HepG2 (cell line): ENCODE data around the gene SMG5. TPM values are rescaled to one million over a fixed set of nuclear protein-coding genes. Genes with fewer than 3 reads are reported as not detected.
A peak's percentile ranks its signal among the peaks of the same experiment; 100 is the strongest.

Experiments used
- ATAC-seq: fragments of 200-7000 bp; cut with Tn5 transposase; 3 replicates; pipeline ENCODE4 v1.9.1; 2020; ENCODE audit warnings: mild to moderate bottlenecking, moderate library complexity
- BruUV-seq: library from RNA; stranded (reverse); fragments of 400-500 nt; replicated peaks from 2 replicates; lab custom pipeline; 2021; lab: Mats Ljungman, UMichigan
- CTCF ChIA-PET: fragments of 300-600 bp; formaldehyde crosslinking; extraction: SDS; loops from one replicate; lab custom pipeline; 2021; ENCODE audit warnings: low total read pairs, inconsistent platforms, low intra/inter-chr PET ratio; lab: Yijun Ruan, JAX
- POLR2A ChIA-PET: fragments of 350-600 bp; sonication (Branson Sonifier 250); formaldehyde crosslinking; loops from one replicate; lab custom pipeline; 2020; ENCODE audit warnings: antibody characterized with exemption, inconsistent platforms; lab: Yijun Ruan, JAX
- DNase-seq: peaks from one replicate; pipeline ENCODE4 v3.0.0-alpha.2; 2015; ENCODE audit warnings: low spot score
- FAIRE-seq: peaks from 3 replicates; lab custom pipeline; 2011; peaks lifted over from hg19 to GRCh38; lab: Jason Lieb, UNC
- H2AFZ ChIP-seq: one replicate; pipeline ENCODE4 v1.6.1; 2011; ENCODE audit warnings: low read length, inconsistent platforms
- H3K27ac ChIP-seq: fragments of 300-600 bp; 3 replicates; pipeline ENCODE4 v1.8.0; 2011; ENCODE audit warnings: mixed run types, mild to moderate bottlenecking, mixed read lengths, low read length, inconsistent platforms; ENCODE audit not compliant: insufficient read depth; ENCODE audit errors: extremely low read length
- H3K27me3 ChIP-seq, 2 experiments: fragments of 200-600 bp in 1 of 2; 2 replicates in 1 of 2; 3 replicates in 1 of 2; pipeline versions ENCODE4 v1.6.0 to v1.8.0; 2011; ENCODE audit warnings: low read length in 2 of 2, mild to moderate bottlenecking in 2 of 2, moderate library complexity in 2 of 2, inconsistent platforms in 1 of 2; ENCODE audit not compliant: insufficient read depth in 2 of 2, control insufficient read depth in 1 of 2
- H3K36me3 ChIP-seq, 2 experiments: fragments of 200-600 bp in 1 of 2; replicated peaks in 1 of 2; 2 replicates in 1 of 2; 3 replicates in 1 of 2; pipeline versions ENCODE4 v1.5.1 to v1.8.0; 2011; ENCODE audit warnings: low read length in 2 of 2, inconsistent platforms in 1 of 2; ENCODE audit not compliant: insufficient read depth in 2 of 2, control insufficient read depth in 1 of 2
- H3K4me1 ChIP-seq: 2 replicates; pipeline ENCODE4 v1.5.1; 2012; ENCODE audit warnings: low read length, inconsistent platforms; ENCODE audit not compliant: insufficient read depth
- H3K4me2 ChIP-seq: 2 replicates; pipeline ENCODE4 v1.6.0; 2011; ENCODE audit warnings: low read depth, low read length, inconsistent platforms
- H3K4me3 ChIP-seq, 3 experiments: fragments of 200-600 bp in 1 of 3; sonication (generic), shearing (Covaris generic) in 1 of 3; replicated peaks in 1 of 3; 2 replicates each; pipeline ENCODE4 v1.5.1; 2011 to 2016; ENCODE audit warnings: low read length in 3 of 3, inconsistent platforms in 2 of 3, low read depth in 2 of 3, mild to moderate bottlenecking in 2 of 3, control low read depth in 1 of 3, mixed read lengths in 1 of 3; ENCODE audit not compliant: insufficient read depth in 1 of 3
- H3K79me2 ChIP-seq: one replicate; pipeline ENCODE4 v1.6.1; 2011; ENCODE audit warnings: low read length, inconsistent platforms; ENCODE audit not compliant: insufficient read depth
- H3K9ac ChIP-seq: 2 replicates; pipeline ENCODE4 v1.6.0; 2011; ENCODE audit warnings: mild to moderate bottlenecking, low read depth, low read length, inconsistent platforms; ENCODE audit not compliant: insufficient read depth
- H3K9me3 ChIP-seq: 2 replicates; pipeline ENCODE4 v1.5.1; 2012; ENCODE audit warnings: mild to moderate bottlenecking, low read length
- H4K20me1 ChIP-seq: 2 replicates; pipeline ENCODE4 v1.6.0; 2011; ENCODE audit warnings: inconsistent platforms, mild to moderate bottlenecking, low read length, moderate library complexity; ENCODE audit not compliant: insufficient read depth
- ATF7-NPFF ChIP-seq: sonication (generic); formaldehyde crosslinking; IDR thresholded peaks from 2 replicates; pipeline ENCODE4 v1.8.1; 2023; ENCODE audit warnings: mild to moderate bottlenecking, low read depth, missing genetic modification reagents, moderate library complexity
- FOXA1 ChIP-seq, 2 experiments: fragments of 450-650 bp in 1 of 2; sonication (generic) in 1 of 2; formaldehyde crosslinking in 1 of 2; IDR thresholded peaks; 2 replicates each; pipeline versions ENCODE4 v1.4.0 to v1.6.1; 2016 to 2020; ENCODE audit warnings: missing genetic modification reagents in 1 of 2
- IRF9 ChIP-seq: sonication (generic); formaldehyde crosslinking; IDR thresholded peaks from 2 replicates; pipeline ENCODE4 v1.8.0; 2022; ENCODE audit warnings: missing genetic modification reagents, mild to moderate bottlenecking, borderline replicate concordance
- KDM2A ChIP-seq: sonication (generic); formaldehyde crosslinking; IDR thresholded peaks from 2 replicates; pipeline ENCODE4 v1.4.0; 2020; ENCODE audit warnings: low read depth, missing genetic modification reagents, borderline replicate concordance
- MAF1 ChIP-seq: sonication (generic); formaldehyde crosslinking; IDR thresholded peaks from 2 replicates; pipeline ENCODE4 v1.5.0; 2020; ENCODE audit warnings: missing genetic modification reagents, borderline replicate concordance
- NFAT5 ChIP-seq: sonication (generic); formaldehyde crosslinking; IDR thresholded peaks from 2 replicates; pipeline ENCODE4 v1.4.0; 2020; ENCODE audit warnings: missing genetic modification reagents
- NFKBIZ ChIP-seq: IDR thresholded peaks from 2 replicates; pipeline ENCODE4 v1.6.1; 2018; ENCODE audit warnings: missing genetic modification reagents, missing compliant biosample characterization
- PHF20 ChIP-seq: sonication (generic); formaldehyde crosslinking; IDR thresholded peaks from 2 replicates; pipeline ENCODE4 v1.5.0; 2020; ENCODE audit warnings: mild to moderate bottlenecking, missing genetic modification reagents
- RCOR2 ChIP-seq: IDR thresholded peaks from 2 replicates; pipeline ENCODE4 v1.6.1; 2016; ENCODE audit warnings: missing biosample characterization, missing genetic modification reagents
- RNF219 ChIP-seq: sonication (generic); formaldehyde crosslinking; IDR thresholded peaks from 2 replicates; pipeline ENCODE4 v1.5.0; 2020; ENCODE audit warnings: mild to moderate bottlenecking, missing genetic modification reagents
- SSRP1 ChIP-seq: IDR thresholded peaks from 2 replicates; pipeline ENCODE4 v1.6.1; 2016; ENCODE audit warnings: control low read depth
- TEAD2 ChIP-seq: sonication (generic); formaldehyde crosslinking; IDR thresholded peaks from 2 replicates; pipeline ENCODE4 v1.9.0; 2021; ENCODE audit warnings: missing genetic modification reagents
- ZMYM3 ChIP-seq: sonication (generic); formaldehyde crosslinking; IDR thresholded peaks from 2 replicates; pipeline ENCODE4 v1.5.1; 2020; ENCODE audit warnings: mild to moderate bottlenecking, missing genetic modification reagents
- ZNF256 ChIP-seq: sonication (generic); formaldehyde crosslinking; conservative IDR thresholded peaks from 2 replicates; pipeline ENCODE4 v1.4.0; 2020; ENCODE audit warnings: missing genetic modification reagents
- ZNF615 ChIP-seq: sonication (generic); formaldehyde crosslinking; IDR thresholded peaks from 2 replicates; pipeline ENCODE4 v1.5.0; 2020; ENCODE audit warnings: mild to moderate bottlenecking, missing genetic modification reagents, borderline replicate concordance
- WGBS: methylation state at CpG from one replicate; pipeline ENCODE4 v1.1.6; 2017; ENCODE audit warnings: low lambda C conversion rate; 5-methylcytosine and 5-hydroxymethylcytosine counted together
- in situ Hi-C: cut with HindIII; loops from 2 replicates; pipeline ENCODE4 v1.10.0; 2017; ENCODE audit warnings: low pct_unique_long_range_greater_than_20kb; ENCODE audit not compliant: extremely low pct_ligation_motif_present
- intact Hi-C: fragments of 100-400 bp; cut with micrococcal nuclease; formaldehyde crosslinking; loops from one replicate; pipeline ENCODE4 v1.10.0; 2022; ENCODE audit not compliant: unreplicated experiment
- polyA plus RNA-seq, 8 experiments: library from polyadenylated mRNA; depleted of rRNA in 3 of 8; stranded (reverse) in 7 of 8; unstranded in 1 of 8; fragments of >200 nt; fragmentation: Illumina TruSeq in 4 of 8; extraction: Trizol in 4 of 8; gene quantifications; 2 replicates each; pipeline versions ENCODE4 v1.2.1 to v1.2.3, GENCODE V29; 2011 to 2016; ENCODE audit warnings: low read depth in 4 of 8, missing spikeins in 1 of 8, mixed read lengths in 1 of 8; ENCODE audit not compliant: insufficient read depth in 1 of 8
- total RNA-seq, 5 experiments: library from RNA; depleted of rRNA; stranded (reverse); fragments of >200 nt; fragmentation: Illumina TruSeq; extraction: Trizol; gene quantifications; 2 replicates each; pipeline ENCODE4 v1.2.3, GENCODE V29; 2016; ENCODE audit warnings: low read depth in 1 of 5

SMG5 gene
- total and polyA plus RNA-seq, 2 of the 13 experiments (the other 11 are each of a cell fraction or from before 2014, with no cell fraction given): 50.5 to 84.0 TPM

DNA sequence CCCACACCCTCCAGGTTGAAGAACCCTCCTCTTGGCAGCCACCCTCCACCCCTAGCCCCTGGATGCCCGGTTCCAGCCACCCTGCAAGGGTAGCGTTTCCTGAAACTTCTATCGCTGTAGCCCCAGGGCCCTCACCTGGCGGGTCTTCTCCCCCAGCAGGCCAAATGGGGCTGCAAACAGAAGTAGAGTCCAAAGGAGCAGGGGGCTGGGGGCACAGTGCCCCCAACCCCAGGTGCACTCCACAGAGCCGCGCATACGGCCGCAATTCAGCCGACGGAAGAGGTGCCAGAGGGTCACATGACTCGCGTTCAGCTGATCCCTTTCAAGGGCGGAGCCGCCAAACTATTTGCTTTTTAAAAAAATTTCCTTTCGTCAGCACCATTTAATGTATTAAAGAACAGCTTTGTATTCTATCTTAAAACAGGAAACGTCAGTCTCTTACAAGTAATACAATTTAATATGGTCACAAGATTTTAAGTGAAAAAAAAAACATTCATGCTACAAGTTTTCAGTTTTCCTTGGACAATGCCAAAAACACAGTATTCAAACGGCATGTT lies 12.8 kb upstream of the SMG5 start, which contains the start of gene GLMP (continued):
- TF ChIP-seq ATF7-NPFF (CRISPR knock-in tag) (no peak), SSRP1 (CRISPR knock-in tag) (no peak), NFKBIZ (CRISPR knock-in tag) (no peak), MAF1 (CRISPR knock-in tag) (no peak), ZNF256 (CRISPR knock-in tag) (no peak)

DNA sequence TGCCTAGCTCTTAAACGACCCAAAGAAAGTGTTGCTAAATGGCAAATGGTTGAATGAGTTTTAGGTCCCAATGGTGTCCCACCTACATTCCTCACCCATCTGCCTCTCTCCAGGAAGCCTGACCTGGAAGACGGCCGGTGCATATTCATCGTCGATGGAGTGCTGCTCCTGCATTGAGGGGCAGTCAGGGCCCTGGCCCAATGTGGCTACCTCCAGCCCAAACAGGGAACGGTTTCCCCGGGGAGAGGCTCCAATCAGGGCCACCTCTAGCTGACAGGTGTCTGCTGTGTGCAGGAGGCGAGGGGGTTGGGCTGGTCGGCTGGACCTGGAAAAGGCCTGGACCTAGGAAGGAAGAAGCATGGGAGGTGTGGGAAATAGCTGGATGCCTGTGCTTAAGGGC lies 11.3 kb upstream of the SMG5 start:
- Histone ChIP-seq H3K36me3 (peaks cover 0 to 4% of the 10 kb centered on the region in 2 experiments; a peak in 2 of 5 replicates), H3K79me2 (peaks cover 8% of the 10 kb centered on the region), H3K4me3 (no peak overlapping the region), H3K27me3 (no peaks in the 10 kb centered on the region), H3K27ac (peak overlapping the region; percentile 94), H3K9me3 (no peaks in the 10 kb centered on the region), H3K4me1 (peaks cover 44% of the 10 kb centered on the region), H4K20me1 (no peaks in the 10 kb centered on the region), H2AFZ (no peak overlapping the region), H3K4me2 (no peak overlapping the region), H3K9ac (no peak overlapping the region)
- POLR2A ChIA-PET: interaction anchor here (9.2 kb wide), 1 partner anchor 12 kb away, joined by 115 read pairs; the partner anchor contains the start of genes SMG5 and TMEM79
- no TSS peak for BruUV-seq
- DNase-seq: no peak
- no peak for ATAC-seq
- no peak for FAIRE-seq
- CTCF ChIA-PET: no interaction called here
- in situ Hi-C loops (no loop called here), intact Hi-C loops (loop anchor here (5.0 kb wide), 1 partner anchor 43 kb away; the partner anchor contains the start of genes CCT3 and TSACC)
- WGBS: 93% methylated on average over 9 of the region's 9 CpGs
- TF ChIP-seq TEAD2 (no peak), ZNF615 (CRISPR knock-in tag) (no peak), IRF9 (no peak), FOXA1 (IDR thresholded peaks at IDR 0.05) (no peak), FOXA1 (CRISPR knock-in tag; IDR thresholded peaks at IDR 0.05) (no peak), KDM2A (no peak), RNF219 (no peak), NFAT5 (CRISPR knock-in tag) (no peak), ZMYM3 (CRISPR knock-in tag) (no peak), RCOR2 (CRISPR knock-in tag) (no peak), PHF20 (CRISPR knock-in tag) (no peak), ZNF256 (CRISPR knock-in tag) (no peak)
